GM18519 (cell line): ENCODE results near the gene BEGAIN.

Experiments
- ATAC-seq: cut with Tn5 transposase; IDR thresholded peaks from one replicate; pipeline ENCODE4 v1.9.1; 2021; ENCODE audit warnings: mild to moderate bottlenecking, moderate library complexity; ENCODE audit not compliant: unreplicated experiment, low FRiP score

BEGAIN gene

GRCh38 chr14:100554696-100555320 is 32.4 kb downstream of the BEGAIN start:
- no peak for ATAC-seq

GRCh38 chr14:100554082-100554677 is 33.0 kb downstream of the BEGAIN start:
- ATAC-seq = no peak

GRCh38 chr14:100553471-100553870 is 33.7 kb downstream of the BEGAIN start:
- no peak for ATAC-seq

GRCh38 chr14:100552524-100553125 is 34.6 kb downstream of the BEGAIN start:
- ATAC-seq = no peak

- no peak for ATAC-seq
These were observed 36.2 kb downstream of the BEGAIN start for GRCh38 chr14:100551056-100551455.

GRCh38 chr14:100549834-100550625 is 37.2 kb downstream of the BEGAIN start:
- no peak for ATAC-seq

GRCh38 chr14:100548939-100549338 is 38.3 kb downstream of the BEGAIN start:
- no peak for ATAC-seq

- no peak for ATAC-seq
These were observed 38.9 kb downstream of the BEGAIN start for GRCh38 chr14:100548295-100548655.

- ATAC-seq = no peak
These were observed 39.5 kb downstream of the BEGAIN start for GRCh38 chr14:100547633-100548294.

- no peak for ATAC-seq
These were observed 41.2 kb downstream of the BEGAIN start for GRCh38 chr14:100546051-100546443.

- no peak for ATAC-seq
These were observed 41.9 kb downstream of the BEGAIN start for GRCh38 chr14:100545359-100545758.

GRCh38 chr14:100544506-100545141 is 42.6 kb downstream of the BEGAIN start:
- no peak for ATAC-seq

- ATAC-seq = no peak
These were observed 43.5 kb downstream of the BEGAIN start for GRCh38 chr14:100543471-100544455.

- ATAC-seq = no peak
These were observed 44.5 kb downstream of the BEGAIN start for GRCh38 chr14:100542619-100543205.

- ATAC-seq = no peak
These were observed 45.3 kb downstream of the BEGAIN start for GRCh38 chr14:100541621-100542560.

- no peak for ATAC-seq
These were observed 46.1 kb downstream of the BEGAIN start for GRCh38 chr14:100540926-100541620.
